Measurements from ENCODE around the gene TAOK2. TPM values are rescaled to one million over a fixed set of nuclear protein-coding genes. Genes with fewer than 3 reads are reported as not detected.
"Not testable (repeated sequence)": the region's sequence is repeated elsewhere in the genome, so short reads cannot be mapped to it uniquely, and the experiment has no call there.

Gene TAOK2
- total RNA-seq, 4 donors from 2014 or later = 15.9 to 31.0 (median 22.1) TPM

DNA sequence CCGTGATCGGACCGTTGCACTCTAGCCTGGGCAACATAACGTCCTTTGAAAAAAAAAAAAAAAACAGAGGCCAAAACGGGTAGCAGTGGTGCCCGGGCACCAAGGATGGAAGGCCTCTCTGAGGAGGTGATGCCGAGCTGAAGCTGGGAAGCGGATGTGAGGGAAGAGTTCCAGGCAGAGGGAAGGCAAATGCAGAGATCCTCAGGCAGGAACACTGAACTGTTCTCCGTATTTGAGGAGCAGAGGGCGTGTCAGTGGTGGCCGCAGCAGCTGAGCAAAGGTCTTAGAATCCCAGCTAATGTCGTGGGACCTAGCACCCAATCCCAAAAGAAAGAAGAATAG, 47.0 kb upstream of the TAOK2 start:
- Histone ChIP-seq H3K27ac (peak overlapping the region; percentile 88 to 96 (median 89)), H3K4me1 (peaks cover 22 to 25% of the 10 kb centered on the region in 2 donors), H3K9me3 (no peaks in the 10 kb centered on the region), H3K36me3 (peaks cover 0 to 15% of the 10 kb centered on the region in 2 donors), H3K27me3 (no peaks in the 10 kb centered on the region), H3K4me3 (peak overlapping the region; percentile 75 to 99 (median 97))
- intact Hi-C loops (cut with DNase I; ENCODE audit: low total_unique reads) (loop anchor here (1.0 to 5.0 kb wide), 8 partner anchors 26 to 134 kb away; partner anchors contain the start of genes ASPHD1, C16orf92, CDIPT and HIRIP3), in situ Hi-C loops (cut with MboI; ENCODE audit: low sequenced_read_pairs in 4 of 4) (loop anchor here in 1 of 4 donors (10.0 kb wide), 1 partner anchor 48 kb away; the partner anchor contains the start of gene TAOK2)
- peak; percentile 40 to 43 for ATAC-seq
- TF ChIP-seq, protein P1, sequence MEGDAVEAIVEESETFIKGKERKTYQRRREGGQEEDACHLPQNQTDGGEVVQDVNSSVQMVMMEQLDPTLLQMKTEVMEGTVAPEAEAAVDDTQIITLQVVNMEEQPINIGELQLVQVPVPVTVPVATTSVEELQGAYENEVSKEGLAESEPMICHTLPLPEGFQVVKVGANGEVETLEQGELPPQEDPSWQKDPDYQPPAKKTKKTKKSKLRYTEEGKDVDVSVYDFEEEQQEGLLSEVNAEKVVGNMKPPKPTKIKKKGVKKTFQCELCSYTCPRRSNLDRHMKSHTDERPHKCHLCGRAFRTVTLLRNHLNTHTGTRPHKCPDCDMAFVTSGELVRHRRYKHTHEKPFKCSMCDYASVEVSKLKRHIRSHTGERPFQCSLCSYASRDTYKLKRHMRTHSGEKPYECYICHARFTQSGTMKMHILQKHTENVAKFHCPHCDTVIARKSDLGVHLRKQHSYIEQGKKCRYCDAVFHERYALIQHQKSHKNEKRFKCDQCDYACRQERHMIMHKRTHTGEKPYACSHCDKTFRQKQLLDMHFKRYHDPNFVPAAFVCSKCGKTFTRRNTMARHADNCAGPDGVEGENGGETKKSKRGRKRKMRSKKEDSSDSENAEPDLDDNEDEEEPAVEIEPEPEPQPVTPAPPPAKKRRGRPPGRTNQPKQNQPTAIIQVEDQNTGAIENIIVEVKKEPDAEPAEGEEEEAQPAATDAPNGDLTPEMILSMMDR (IDR thresholded peaks at IDR 0.05 in 4 of 5, conservative IDR thresholded peaks at IDR 0.05 in 1 of 5) = no peak
- no peak for TF ChIP-seq POLR2A (IDR thresholded peaks at IDR 0.05)
- no peak for DNase-seq

DNA sequence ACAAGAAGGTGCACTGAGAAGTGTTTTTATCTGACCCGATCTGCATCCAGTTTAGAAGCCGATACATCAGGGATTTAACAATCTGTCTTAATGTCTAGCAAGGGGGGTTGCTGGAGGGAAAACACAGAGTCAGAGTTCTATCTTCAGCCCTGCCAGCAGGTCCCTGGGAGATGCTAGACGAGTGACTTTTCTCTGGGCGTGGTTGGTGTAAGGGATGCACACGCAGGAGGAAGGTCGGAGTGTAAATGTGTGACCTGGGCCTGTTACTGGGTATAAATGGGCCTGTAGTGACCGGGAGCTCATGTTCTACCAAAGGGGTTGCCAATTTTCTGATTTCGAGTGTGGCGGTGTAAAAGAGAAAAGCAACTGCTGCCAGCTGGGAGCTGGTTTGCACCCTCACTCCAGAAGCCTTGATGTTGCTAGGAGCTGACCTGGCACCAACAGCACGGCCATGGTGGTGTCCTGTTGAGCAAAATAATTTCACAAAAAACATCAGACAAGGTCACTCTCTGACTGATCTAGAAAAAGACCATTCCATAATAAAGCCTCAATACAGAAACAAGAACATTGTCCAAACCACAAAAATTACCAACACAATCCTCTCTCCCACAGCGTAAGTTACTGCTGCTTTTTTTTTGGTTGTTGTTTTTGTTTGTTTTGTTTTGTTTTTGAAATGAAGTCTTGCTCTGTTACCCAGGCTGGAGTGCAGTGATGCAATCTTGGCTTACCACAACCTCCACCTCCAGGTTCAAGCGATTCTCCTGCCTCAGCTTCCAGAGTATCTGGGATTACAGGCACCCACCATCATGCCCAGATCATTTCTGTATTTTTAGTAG, 46.4 kb upstream of the TAOK2 start:
- intact Hi-C loops (cut with DNase I; ENCODE audit: low total_unique reads) = loop anchor here (2.0 to 5.0 kb wide), 6 partner anchors 34 to 135 kb away; partner anchors contain the start of genes C16orf92, HIRIP3, KIF22 and MAZ

DNA sequence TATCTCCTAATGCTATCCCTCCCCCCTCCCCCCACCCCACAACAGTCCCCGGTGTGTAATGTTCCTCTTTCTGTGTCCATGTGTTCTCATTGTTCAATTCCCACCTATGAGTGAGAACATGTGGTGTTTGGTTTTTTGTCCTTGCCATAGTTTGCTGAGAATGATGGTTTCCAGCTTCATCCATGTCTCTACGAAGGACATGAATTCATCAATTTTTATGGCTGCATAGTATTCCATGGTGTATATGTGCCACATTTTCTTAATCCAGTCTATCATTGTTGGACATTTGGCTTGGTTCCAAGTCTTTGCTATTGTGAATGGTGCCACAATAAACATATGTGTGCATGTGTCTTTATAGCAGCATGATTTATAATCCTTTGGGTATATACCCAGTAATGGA, 41.9 kb upstream of the TAOK2 start:
- H3K4me1 ChIP-seq; H3K4me3 ChIP-seq; H3K27me3 ChIP-seq; intact Hi-C loops (cut with DNase I; ENCODE audit: low total_unique reads); in situ Hi-C loops (cut with MboI; ENCODE audit: low sequenced_read_pairs in 4 of 4); H3K9me3 ChIP-seq; ATAC-seq; H3K36me3 ChIP-seq; H3K27ac ChIP-seq; DNase-seq: not testable (repeated sequence)

More for the DNA sequence above, 46.4 kb upstream of the TAOK2 start:
- peaks cover 21 to 24% of the 10 kb centered on the region in 2 donors for H3K4me1 ChIP-seq
- no peak for DNase-seq
- no peak for ATAC-seq
- peak overlapping the region; percentile 88 to 96 (median 89) for H3K27ac ChIP-seq
- H3K4me3 ChIP-seq = peak overlapping the region; percentile 75 to 99 (median 97)
- H3K9me3 ChIP-seq = no peaks in the 10 kb centered on the region
- in situ Hi-C loops (cut with MboI; ENCODE audit: low sequenced_read_pairs in 4 of 4) = loop anchor here in 1 of 4 donors (10.0 kb wide), 1 partner anchor 48 kb away; the partner anchor contains the start of gene TAOK2
- TF ChIP-seq, protein P1 (IDR thresholded peaks at IDR 0.05 in 4 of 5, conservative IDR thresholded peaks at IDR 0.05 in 1 of 5) = no peak
- no peak for TF ChIP-seq POLR2A (IDR thresholded peaks at IDR 0.05)
- H3K36me3 ChIP-seq = peaks cover 0 to 9% of the 10 kb centered on the region in 2 donors
- no peaks in the 10 kb centered on the region for H3K27me3 ChIP-seq

DNA sequence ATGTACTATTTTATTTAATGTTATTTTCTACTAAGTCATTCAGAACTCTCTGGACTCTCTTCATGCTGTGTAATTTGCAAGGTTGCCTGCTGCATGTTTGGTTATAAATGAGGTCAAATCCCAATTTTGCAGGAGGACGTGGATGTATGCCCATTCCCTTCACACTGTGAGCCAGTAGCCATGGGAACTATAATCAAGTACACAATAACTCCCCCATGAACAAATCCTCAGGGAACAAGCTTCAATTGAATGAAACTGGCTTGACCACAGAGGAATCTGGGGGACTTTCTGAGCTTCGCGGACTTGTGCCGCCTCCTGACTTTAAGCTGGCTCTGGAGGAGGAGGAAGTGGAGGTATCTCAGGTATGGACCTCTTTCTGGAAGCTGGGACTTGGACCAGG, 33.0 kb upstream of the TAOK2 start:
- no peak for TF ChIP-seq POLR2A (IDR thresholded peaks at IDR 0.05)
- TF ChIP-seq, protein P1 (IDR thresholded peaks at IDR 0.05 in 4 of 5, conservative IDR thresholded peaks at IDR 0.05 in 1 of 5) = no peak
- no peaks in the 10 kb centered on the region for H3K36me3 ChIP-seq
- H3K27ac ChIP-seq = no peak overlapping the region
- H3K4me1 ChIP-seq = no peaks in the 10 kb centered on the region
- H3K27me3 ChIP-seq = no peaks in the 10 kb centered on the region
- no peaks in the 10 kb centered on the region for H3K9me3 ChIP-seq
- no peak overlapping the region for H3K4me3 ChIP-seq
- DNase-seq = no peak
- intact Hi-C loops (cut with DNase I; ENCODE audit: low total_unique reads) (no loop called here), in situ Hi-C loops (cut with MboI; ENCODE audit: low sequenced_read_pairs in 4 of 4) (no loop called here)
- ATAC-seq = no peak

All from gastrocnemius medialis (tissue), 4 donors.